ENCODE results near the gene CEP112. TPM values are rescaled to one million over a fixed set of nuclear protein-coding genes. Genes with fewer than 3 reads are reported as not detected.

Gene CEP112
- total and polyA plus RNA-seq, 4 donors, result 5.9 to 32.9 (median 18.8) TPM

DNA sequence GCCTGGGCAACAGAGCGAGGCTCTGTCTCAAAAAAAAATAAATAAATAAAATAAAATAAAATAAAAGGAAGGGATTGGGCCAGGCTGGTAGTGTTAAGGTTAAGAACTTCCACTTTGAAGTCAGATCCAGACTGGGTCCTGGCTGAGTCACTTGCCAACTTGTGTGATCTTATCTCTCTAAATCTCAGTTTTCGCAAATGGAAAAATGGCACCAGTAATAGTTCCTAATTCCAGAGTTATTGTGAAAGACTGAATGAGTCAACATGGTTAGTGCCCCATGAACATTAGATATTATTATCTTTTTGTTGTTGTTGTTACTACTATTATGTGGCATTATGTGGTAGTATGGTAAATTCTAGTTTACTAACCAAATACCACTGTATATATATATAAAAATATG is 442.5 kb downstream of the CEP112 start:
- Histone ChIP-seq H3K4me1 (ENCODE audit: control insufficient read depth in 5 of 5, insufficient read depth in 5 of 5, low read length in 5 of 5) (peaks cover 3 to 22% (median 11%) of the 10 kb centered on the region in 5 donors), H3K4me3 (no peak overlapping the region), H3K27ac (ENCODE audit: low read depth in 1 of 2, low read length in 1 of 2) (no peak overlapping the region), H3K27me3 (ENCODE audit: control insufficient read depth in 3 of 3, insufficient read depth in 3 of 3, low read length in 2 of 3) (no peaks in the 10 kb centered on the region), H3K36me3 (ENCODE audit: control insufficient read depth in 4 of 4, insufficient read depth in 4 of 4, low read length in 4 of 4) (no peaks in the 10 kb centered on the region), H3K9ac (ENCODE audit: insufficient read depth in 1 of 2, low read length in 2 of 2) (no peak overlapping the region), H3K9me3 (ENCODE audit: control insufficient read depth in 4 of 4, insufficient read depth in 3 of 4, low read length in 3 of 4) (peaks cover 0 to 2% (median 0%) of the 10 kb centered on the region in 4 donors)
- 87 to 88% methylated on average over 2 of the region's 2 CpGs for WGBS, 2 donors
- DNase-seq (no peak), ATAC-seq (ENCODE audit: insufficient read depth, low FRiP score) (no peak)
- TF ChIP-seq, protein P1, sequence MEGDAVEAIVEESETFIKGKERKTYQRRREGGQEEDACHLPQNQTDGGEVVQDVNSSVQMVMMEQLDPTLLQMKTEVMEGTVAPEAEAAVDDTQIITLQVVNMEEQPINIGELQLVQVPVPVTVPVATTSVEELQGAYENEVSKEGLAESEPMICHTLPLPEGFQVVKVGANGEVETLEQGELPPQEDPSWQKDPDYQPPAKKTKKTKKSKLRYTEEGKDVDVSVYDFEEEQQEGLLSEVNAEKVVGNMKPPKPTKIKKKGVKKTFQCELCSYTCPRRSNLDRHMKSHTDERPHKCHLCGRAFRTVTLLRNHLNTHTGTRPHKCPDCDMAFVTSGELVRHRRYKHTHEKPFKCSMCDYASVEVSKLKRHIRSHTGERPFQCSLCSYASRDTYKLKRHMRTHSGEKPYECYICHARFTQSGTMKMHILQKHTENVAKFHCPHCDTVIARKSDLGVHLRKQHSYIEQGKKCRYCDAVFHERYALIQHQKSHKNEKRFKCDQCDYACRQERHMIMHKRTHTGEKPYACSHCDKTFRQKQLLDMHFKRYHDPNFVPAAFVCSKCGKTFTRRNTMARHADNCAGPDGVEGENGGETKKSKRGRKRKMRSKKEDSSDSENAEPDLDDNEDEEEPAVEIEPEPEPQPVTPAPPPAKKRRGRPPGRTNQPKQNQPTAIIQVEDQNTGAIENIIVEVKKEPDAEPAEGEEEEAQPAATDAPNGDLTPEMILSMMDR (IDR thresholded peaks at IDR 0.05; ENCODE audit: control extremely low read depth, extremely low read depth), result no peak

DNA sequence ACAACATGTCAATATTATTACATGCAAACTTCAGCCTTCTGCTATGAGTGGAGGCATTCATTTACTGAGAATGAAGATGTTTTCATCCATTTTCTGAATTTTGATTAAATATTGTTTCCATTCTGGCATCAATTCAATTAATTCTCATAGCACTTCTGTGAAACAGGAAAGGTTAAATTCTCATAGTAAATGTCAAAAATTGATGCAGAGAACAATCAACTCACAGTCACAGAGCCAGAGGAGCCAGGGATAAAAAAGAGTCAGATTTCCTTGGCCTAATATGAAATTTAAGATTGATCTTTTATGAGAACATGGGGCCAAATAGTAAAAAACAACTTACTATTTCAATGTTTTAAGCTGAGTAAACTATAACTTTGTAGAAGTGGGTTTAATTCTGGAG is 446.7 kb downstream of the CEP112 start:
- Histone ChIP-seq H3K4me1 (ENCODE audit: control insufficient read depth in 5 of 5, insufficient read depth in 5 of 5, low read length in 5 of 5) (peaks cover 0 to 9% (median 2%) of the 10 kb centered on the region in 5 donors), H3K36me3 (ENCODE audit: control insufficient read depth in 4 of 4, insufficient read depth in 4 of 4, low read length in 4 of 4) (no peaks in the 10 kb centered on the region), H3K27ac (ENCODE audit: low read depth in 1 of 2, low read length in 1 of 2) (no peak overlapping the region), H3K9ac (ENCODE audit: insufficient read depth in 1 of 2, low read length in 2 of 2) (no peak overlapping the region), H3K9me3 (ENCODE audit: control insufficient read depth in 4 of 4, insufficient read depth in 3 of 4, low read length in 3 of 4) (peaks cover 0 to 2% (median 0%) of the 10 kb centered on the region in 4 donors), H3K4me3 (no peak overlapping the region), H3K27me3 (ENCODE audit: control insufficient read depth in 3 of 3, insufficient read depth in 3 of 3, low read length in 2 of 3) (no peaks in the 10 kb centered on the region)
- DNase-seq (no peak), ATAC-seq (ENCODE audit: insufficient read depth, low FRiP score) (no peak)
- TF ChIP-seq, protein P1 (IDR thresholded peaks at IDR 0.05; ENCODE audit: control extremely low read depth, extremely low read depth), result no peak

GRCh38 chr17:65743308-65743655 is 448.7 kb downstream of the CEP112 start:
- TF ChIP-seq, protein P1 (IDR thresholded peaks at IDR 0.05; ENCODE audit: control extremely low read depth, extremely low read depth), result no peak
- no peak overlapping the region for H3K4me3 ChIP-seq
- DNase-seq, result no peak
- peaks cover 0 to 1% (median 0%) of the 10 kb centered on the region in 4 donors for H3K36me3 ChIP-seq (ENCODE audit: control insufficient read depth in 4 of 4, insufficient read depth in 4 of 4, low read length in 4 of 4)
- H3K9me3 ChIP-seq (ENCODE audit: control insufficient read depth in 4 of 4, insufficient read depth in 3 of 4, low read length in 3 of 4), result peaks cover 0 to 3% (median under 1%) of the 10 kb centered on the region in 4 donors
- 36 to 61% methylated on average over 1 of the region's 1 CpG for WGBS, 2 donors
- H3K4me1 ChIP-seq (ENCODE audit: control insufficient read depth in 5 of 5, insufficient read depth in 5 of 5, low read length in 5 of 5), result peaks cover 0 to 5% (median 0%) of the 10 kb centered on the region in 5 donors
- no peak overlapping the region for H3K9ac ChIP-seq (ENCODE audit: insufficient read depth in 1 of 2, low read length in 2 of 2)
- no peak overlapping the region for H3K27ac ChIP-seq (ENCODE audit: low read depth in 1 of 2, low read length in 1 of 2)
- no peak for ATAC-seq (ENCODE audit: insufficient read depth, low FRiP score)
- no peaks in the 10 kb centered on the region for H3K27me3 ChIP-seq (ENCODE audit: control insufficient read depth in 3 of 3, insufficient read depth in 3 of 3, low read length in 2 of 3)

All from lung (tissue), 12 donors.